BJ (cell line): ENCODE results near the gene CBY1. TPM values are rescaled to one million over a fixed set of nuclear protein-coding genes. Genes with fewer than 3 reads are reported as not detected.

Experiments
- CTCF ChIA-PET: fragments of 350-600 bp; formaldehyde crosslinking; extraction: SDS; loops from one replicate; lab custom pipeline; 2021; ENCODE audit warnings: antibody characterized with exemption, inconsistent platforms; lab: Yijun Ruan, JAX
- POLR2A ChIA-PET: fragments of 300-600 bp; sonication (Branson Sonifier 250); formaldehyde crosslinking; extraction: SDS; loops from one replicate; lab custom pipeline; 2021; ENCODE audit warnings: antibody characterized with exemption; lab: Charles Lee
- DNase-seq: peaks from one replicate; pipeline ENCODE4 v3.0.0-alpha.2; 2011; ENCODE audit warnings: low read depth
- H3K27me3 ChIP-seq: 2 replicates; pipeline ENCODE4 v1.6.0; 2011; ENCODE audit warnings: low read length; ENCODE audit not compliant: control insufficient read depth, insufficient read depth
- H3K36me3 ChIP-seq: 2 replicates; pipeline ENCODE4 v1.5.1; 2011; ENCODE audit warnings: low read length; ENCODE audit not compliant: control insufficient read depth, insufficient read depth
- H3K4me3 ChIP-seq: 2 replicates; pipeline ENCODE4 v1.5.1; 2011; ENCODE audit warnings: low read depth, mild to moderate bottlenecking, control low read depth, low read length
- polyA plus RNA-seq: library from polyadenylated mRNA; depleted of rRNA; stranded (reverse); fragments of >200 nt; gene quantifications from 2 replicates; pipeline ENCODE4 v1.2.3, GENCODE V29; 2011
- TF ChIP-seq, protein P1 (sequence below): IDR thresholded peaks from 2 replicates; pipeline ENCODE4 v1.5.1; 2011; ENCODE audit warnings: low read depth, mild to moderate bottlenecking, control low read depth, inconsistent platforms, low read length, moderate library complexity; ENCODE audit not compliant: insufficient read depth

Gene CBY1
- polyA plus RNA-seq, 1 experiment = 38.1 TPM

DNA sequence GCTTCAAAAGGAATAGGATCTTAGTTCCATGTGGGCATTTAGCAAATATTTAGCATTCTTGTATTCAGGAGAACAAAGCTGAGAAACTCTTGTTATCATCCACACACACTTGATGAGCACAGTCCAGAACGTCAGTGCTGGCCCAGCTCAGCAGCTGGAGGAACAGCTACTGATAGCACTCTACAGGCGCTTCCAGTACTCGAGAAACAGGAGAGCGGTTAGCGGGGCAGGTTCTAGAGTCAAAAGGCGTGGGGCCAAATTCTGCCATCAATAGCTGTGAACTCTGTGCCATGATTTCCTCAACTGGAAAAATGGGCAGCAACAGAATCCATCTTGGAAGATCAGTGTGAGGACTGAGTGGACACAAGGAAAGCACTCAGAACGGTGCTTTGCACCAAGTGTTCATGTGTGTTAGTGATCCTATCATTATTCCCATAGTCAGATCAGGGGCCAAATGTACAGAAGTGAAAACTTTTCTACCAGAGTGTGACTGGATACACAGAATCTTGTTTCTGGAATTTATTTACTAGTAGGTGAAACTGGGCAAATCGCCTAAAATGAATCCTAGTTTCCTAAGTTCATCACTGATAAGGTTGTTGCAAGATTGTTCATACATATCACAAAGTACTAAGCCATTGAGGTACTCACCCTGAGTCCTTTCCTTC is 41.1 kb downstream of the CBY1 start:
- CTCF ChIA-PET = interaction anchor here (1.4 to 2.8 kb wide), 2 partner anchors 16 to 71 kb away, joined by 6 to 18 read pairs; partner anchors contain the start of gene TOMM22
- POLR2A ChIA-PET = no interaction called here
- no peak for DNase-seq

GRCh38 chr22:38698407-38699094 is 42.1 kb downstream of the CBY1 start:
- Histone ChIP-seq H3K36me3 (no peaks in the 10 kb centered on the region; the same call in 1 of the 2 replicates), H3K4me3 (peak overlapping the region; percentile 51; the same call in 1 of the 2 replicates), H3K27me3 (no peaks in the 10 kb centered on the region)
- ChIA-PET POLR2A (no interaction called here), CTCF (interaction anchor here (1.1 to 2.8 kb wide), 4 partner anchors 9 to 126 kb away, joined by 3 to 14 read pairs (median 6); partner anchors contain the start of gene TOMM22)
- DNase-seq = no peak
- TF ChIP-seq, protein P1, sequence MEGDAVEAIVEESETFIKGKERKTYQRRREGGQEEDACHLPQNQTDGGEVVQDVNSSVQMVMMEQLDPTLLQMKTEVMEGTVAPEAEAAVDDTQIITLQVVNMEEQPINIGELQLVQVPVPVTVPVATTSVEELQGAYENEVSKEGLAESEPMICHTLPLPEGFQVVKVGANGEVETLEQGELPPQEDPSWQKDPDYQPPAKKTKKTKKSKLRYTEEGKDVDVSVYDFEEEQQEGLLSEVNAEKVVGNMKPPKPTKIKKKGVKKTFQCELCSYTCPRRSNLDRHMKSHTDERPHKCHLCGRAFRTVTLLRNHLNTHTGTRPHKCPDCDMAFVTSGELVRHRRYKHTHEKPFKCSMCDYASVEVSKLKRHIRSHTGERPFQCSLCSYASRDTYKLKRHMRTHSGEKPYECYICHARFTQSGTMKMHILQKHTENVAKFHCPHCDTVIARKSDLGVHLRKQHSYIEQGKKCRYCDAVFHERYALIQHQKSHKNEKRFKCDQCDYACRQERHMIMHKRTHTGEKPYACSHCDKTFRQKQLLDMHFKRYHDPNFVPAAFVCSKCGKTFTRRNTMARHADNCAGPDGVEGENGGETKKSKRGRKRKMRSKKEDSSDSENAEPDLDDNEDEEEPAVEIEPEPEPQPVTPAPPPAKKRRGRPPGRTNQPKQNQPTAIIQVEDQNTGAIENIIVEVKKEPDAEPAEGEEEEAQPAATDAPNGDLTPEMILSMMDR = no peak

More for the DNA sequence above, 41.1 kb downstream of the CBY1 start:
- Histone ChIP-seq H3K27me3 (no peaks in the 10 kb centered on the region), H3K36me3 (peaks cover 1% of the 10 kb centered on the region; the same call in 1 of the 2 replicates), H3K4me3 (no peak overlapping the region)
- TF ChIP-seq, protein P1 = no peak

GRCh38 chr22:38699143-38699542 is 42.7 kb downstream of the CBY1 start:
- DNase-seq = no peak
- Histone ChIP-seq H3K4me3 (peak overlapping the region; percentile 51), H3K27me3 (no peaks in the 10 kb centered on the region), H3K36me3 (no peaks in the 10 kb centered on the region; the same call in 1 of the 2 replicates)
- POLR2A ChIA-PET = no interaction called here
- CTCF ChIA-PET = interaction anchor here (1.0 to 2.8 kb wide), 5 partner anchors 10 to 127 kb away, joined by 3 to 14 read pairs (median 4); partner anchors contain the start of gene TOMM22
- TF ChIP-seq, protein P1 = no peak

DNA sequence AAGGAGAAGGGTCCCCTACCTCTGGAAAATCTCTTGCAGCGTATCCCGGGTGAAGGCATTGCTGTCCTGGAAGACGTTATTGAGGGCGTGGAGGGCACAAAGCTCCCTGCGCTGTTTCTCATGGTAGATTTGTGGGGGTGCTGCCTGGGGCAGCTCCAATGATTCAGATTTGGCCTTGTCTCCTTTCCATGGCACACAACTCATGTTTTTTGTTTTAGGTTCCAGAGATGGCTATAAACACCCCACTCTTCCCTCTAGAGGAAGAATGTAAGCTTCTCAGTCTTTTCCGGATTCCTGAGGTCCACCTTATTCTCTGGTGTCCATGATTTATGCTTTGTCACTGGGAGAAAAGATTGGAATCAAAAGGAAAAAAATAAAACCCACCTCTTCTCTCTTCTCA is 43.3 kb downstream of the CBY1 start:
- Histone ChIP-seq H3K27me3 (no peaks in the 10 kb centered on the region), H3K4me3 (peak overlapping the region; percentile 51), H3K36me3 (no peaks in the 10 kb centered on the region)
- POLR2A ChIA-PET = no interaction called here
- DNase-seq = no peak
- CTCF ChIA-PET = interaction anchor here (1.0 to 2.8 kb wide), 5 partner anchors 11 to 128 kb away, joined by 3 to 14 read pairs (median 4); partner anchors contain the start of gene TOMM22
- TF ChIP-seq, protein P1 = 0 out of 2 replicates have a peak, but pooled peaks have one; percentile 17
